NCI-H524 (cell line): ENCODE results near the gene BABAM2.
"Not testable (repeated sequence)": the region's sequence is repeated elsewhere in the genome, so short reads cannot be mapped to it uniquely, and the experiment has no call there.

Source experiments
- DNase-seq, 2 experiments: peaks; one replicate each; lab custom pipeline; 2025; lab: John Stamatoyannopoulos, UW

BABAM2 gene

GRCh38 chr2:27946530-27947060, 56.1 kb downstream of the BABAM2 start:
- no peak for DNase-seq

- no peak for DNase-seq
Observed at GRCh38 chr2:27952070-27952469, 61.5 kb downstream of the BABAM2 start.

GRCh38 chr2:27953077-27953476, 62.5 kb downstream of the BABAM2 start:
- no peak for DNase-seq

GRCh38 chr2:27954221-27954673, 63.7 kb downstream of the BABAM2 start:
- DNase-seq = peak; percentile 85 to 97

GRCh38 chr2:27954771-27955383, 64.3 kb downstream of the BABAM2 start:
- DNase-seq = peak; percentile 23 to 76

- DNase-seq = no peak
Observed at GRCh38 chr2:27955384-27956161, 65.0 kb downstream of the BABAM2 start.

- no peak for DNase-seq
Observed at GRCh38 chr2:27956888-27957287, 66.4 kb downstream of the BABAM2 start.

GRCh38 chr2:27958711-27959378, 68.3 kb downstream of the BABAM2 start:
- DNase-seq = peak in 1 of 2 experiments; percentile 43

- no peak for DNase-seq
Observed at GRCh38 chr2:27959496-27959895, 69.0 kb downstream of the BABAM2 start.

- DNase-seq = no peak
Observed at GRCh38 chr2:27960237-27960912, 69.8 kb downstream of the BABAM2 start.

- peak in 1 of 2 experiments; percentile 7 for DNase-seq
Observed at GRCh38 chr2:27962006-27962405, 71.5 kb downstream of the BABAM2 start.

GRCh38 chr2:27963472-27963871, 72.9 kb downstream of the BABAM2 start:
- DNase-seq = no peak

- peak in 1 of 2 experiments; percentile 10 for DNase-seq
Observed at GRCh38 chr2:27964067-27964466, 73.5 kb downstream of the BABAM2 start.

GRCh38 chr2:27965841-27966240, 75.3 kb downstream of the BABAM2 start:
- no peak for DNase-seq

- no peak for DNase-seq
Observed at GRCh38 chr2:27966466-27966865, 75.9 kb downstream of the BABAM2 start.

- no peak for DNase-seq
Observed at GRCh38 chr2:27967076-27967475, 76.5 kb downstream of the BABAM2 start.

- not testable (repeated sequence) for DNase-seq
Observed at GRCh38 chr2:27968045-27968444, 77.5 kb downstream of the BABAM2 start.

GRCh38 chr2:27968957-27969356, 78.4 kb downstream of the BABAM2 start:
- DNase-seq = not testable (repeated sequence)

GRCh38 chr2:27972311-27972710, 81.8 kb downstream of the BABAM2 start:
- no peak for DNase-seq

- peak in 1 of 2 experiments; percentile 3 for DNase-seq
Observed at GRCh38 chr2:27973592-27973991, 83.1 kb downstream of the BABAM2 start.

GRCh38 chr2:27976308-27976707, 85.8 kb downstream of the BABAM2 start:
- DNase-seq = no peak

GRCh38 chr2:27977731-27978312, 87.3 kb downstream of the BABAM2 start:
- DNase-seq = no peak
